Cardiac muscle cell (in vitro differentiated cells and primary cell): Measurements from ENCODE around the gene RELA. TPM values are rescaled to one million over a fixed set of nuclear protein-coding genes. Genes with fewer than 3 reads are reported as not detected.
A peak's percentile ranks its signal among the peaks of the same experiment; 100 is the strongest.

ENCODE experiments used
- DNase-seq, 2 donors: peaks; one replicate each; pipeline versions ENCODE4 v3.0.0 to v3.0.0-alpha.2; 2010 to 2017; ENCODE audit warnings: low read depth in 1 of 2, low spot score in 1 of 2
- H3K27ac ChIP-seq: fragments of 200-600 bp; sonication (generic); 2 replicates; pipeline ENCODE4 v1.5.1; 2016
- H3K27me3 ChIP-seq: fragments of 200-600 bp; sonication (generic); 2 replicates; pipeline ENCODE4 v1.6.0; 2016; ENCODE audit warnings: control low read depth
- H3K36me3 ChIP-seq: fragments of 200-600 bp; sonication (generic); 2 replicates; pipeline ENCODE4 v1.5.1; 2016; ENCODE audit warnings: control low read depth
- H3K4me1 ChIP-seq: fragments of 200-600 bp; sonication (generic); 2 replicates; pipeline ENCODE4 v1.8.1; 2017; ENCODE audit warnings: low read depth, mild to moderate bottlenecking, mixed run types
- H3K4me3 ChIP-seq: fragments of 200-600 bp; sonication (generic); 2 replicates; pipeline ENCODE4 v1.5.1; 2016; ENCODE audit warnings: mild to moderate bottlenecking
- H3K9me3 ChIP-seq: fragments of 200-600 bp; sonication (generic); 2 replicates; pipeline ENCODE4 v1.5.1; 2017; ENCODE audit warnings: low read depth, mild to moderate bottlenecking, control low read depth
- polyA plus RNA-seq: library from polyadenylated mRNA; unstranded; fragments of >200 nt; fragmentation: Nextera tagmentation; extraction: Ambion mirVana; gene quantifications from 2 replicates; pipeline ENCODE4 v1.2.1, GENCODE V29; 2016
- total RNA-seq: library from RNA; depleted of rRNA; stranded (reverse); fragments of >200 nt; gene quantifications from 2 replicates; pipeline ENCODE4 v1.2.3, GENCODE V29; 2016
- TF ChIP-seq, protein P1 (sequence below): IDR thresholded peaks from 2 replicates; pipeline ENCODE4 v1.5.1; 2012; ENCODE audit warnings: low read depth, mild to moderate bottlenecking, low read length

Gene RELA
- total and polyA plus RNA-seq, 2 experiments from 2014 or later = 46.2 to 51.9 TPM

DNA sequence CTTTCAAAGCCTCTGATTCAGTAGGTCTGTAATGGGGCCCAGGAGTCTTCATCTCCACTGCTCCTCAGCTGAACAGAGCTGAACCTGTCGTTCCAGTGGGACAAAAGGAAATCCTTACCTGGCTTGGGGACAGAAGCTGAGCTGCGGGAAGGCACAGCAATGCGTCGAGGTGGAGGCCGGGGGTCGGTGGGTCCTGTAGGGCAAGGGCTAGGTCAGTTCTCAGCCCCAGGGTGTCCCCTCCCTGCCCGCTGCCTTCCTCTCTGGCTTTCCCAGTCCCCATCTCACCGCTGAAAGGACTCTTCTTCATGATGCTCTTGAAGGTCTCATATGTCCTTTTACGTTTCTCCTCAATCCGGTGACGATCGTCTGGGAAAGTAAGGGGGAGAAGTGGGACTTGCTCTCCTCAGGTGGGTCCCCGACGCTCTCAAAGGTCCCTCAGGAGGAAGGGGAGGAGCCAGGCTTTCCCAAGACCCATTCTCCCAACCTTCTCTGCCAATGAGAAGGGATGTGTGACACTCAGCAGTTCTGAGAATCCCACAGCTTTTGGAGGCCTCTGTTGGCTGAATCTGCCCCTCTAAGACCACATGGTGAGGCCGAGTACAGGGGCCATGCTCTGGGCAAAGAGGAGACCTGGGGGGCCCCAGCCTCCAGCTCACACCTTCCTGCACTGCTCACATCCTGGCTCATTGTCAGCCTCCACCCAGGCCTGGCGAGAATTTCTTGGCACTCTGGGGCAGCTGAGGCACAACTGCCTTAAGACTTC lies 7.0 kb downstream of the RELA start:
- H3K4me3 ChIP-seq = no peak overlapping the region
- TF ChIP-seq, protein P1, sequence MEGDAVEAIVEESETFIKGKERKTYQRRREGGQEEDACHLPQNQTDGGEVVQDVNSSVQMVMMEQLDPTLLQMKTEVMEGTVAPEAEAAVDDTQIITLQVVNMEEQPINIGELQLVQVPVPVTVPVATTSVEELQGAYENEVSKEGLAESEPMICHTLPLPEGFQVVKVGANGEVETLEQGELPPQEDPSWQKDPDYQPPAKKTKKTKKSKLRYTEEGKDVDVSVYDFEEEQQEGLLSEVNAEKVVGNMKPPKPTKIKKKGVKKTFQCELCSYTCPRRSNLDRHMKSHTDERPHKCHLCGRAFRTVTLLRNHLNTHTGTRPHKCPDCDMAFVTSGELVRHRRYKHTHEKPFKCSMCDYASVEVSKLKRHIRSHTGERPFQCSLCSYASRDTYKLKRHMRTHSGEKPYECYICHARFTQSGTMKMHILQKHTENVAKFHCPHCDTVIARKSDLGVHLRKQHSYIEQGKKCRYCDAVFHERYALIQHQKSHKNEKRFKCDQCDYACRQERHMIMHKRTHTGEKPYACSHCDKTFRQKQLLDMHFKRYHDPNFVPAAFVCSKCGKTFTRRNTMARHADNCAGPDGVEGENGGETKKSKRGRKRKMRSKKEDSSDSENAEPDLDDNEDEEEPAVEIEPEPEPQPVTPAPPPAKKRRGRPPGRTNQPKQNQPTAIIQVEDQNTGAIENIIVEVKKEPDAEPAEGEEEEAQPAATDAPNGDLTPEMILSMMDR = no peak
- H3K9me3 ChIP-seq = no peaks in the 10 kb centered on the region
- no peak for DNase-seq
- peaks cover 46% of the 10 kb centered on the region for H3K36me3 ChIP-seq
- peaks cover 10% of the 10 kb centered on the region for H3K4me1 ChIP-seq
- no peak overlapping the region for H3K27ac ChIP-seq
- no peaks in the 10 kb centered on the region for H3K27me3 ChIP-seq

DNA sequence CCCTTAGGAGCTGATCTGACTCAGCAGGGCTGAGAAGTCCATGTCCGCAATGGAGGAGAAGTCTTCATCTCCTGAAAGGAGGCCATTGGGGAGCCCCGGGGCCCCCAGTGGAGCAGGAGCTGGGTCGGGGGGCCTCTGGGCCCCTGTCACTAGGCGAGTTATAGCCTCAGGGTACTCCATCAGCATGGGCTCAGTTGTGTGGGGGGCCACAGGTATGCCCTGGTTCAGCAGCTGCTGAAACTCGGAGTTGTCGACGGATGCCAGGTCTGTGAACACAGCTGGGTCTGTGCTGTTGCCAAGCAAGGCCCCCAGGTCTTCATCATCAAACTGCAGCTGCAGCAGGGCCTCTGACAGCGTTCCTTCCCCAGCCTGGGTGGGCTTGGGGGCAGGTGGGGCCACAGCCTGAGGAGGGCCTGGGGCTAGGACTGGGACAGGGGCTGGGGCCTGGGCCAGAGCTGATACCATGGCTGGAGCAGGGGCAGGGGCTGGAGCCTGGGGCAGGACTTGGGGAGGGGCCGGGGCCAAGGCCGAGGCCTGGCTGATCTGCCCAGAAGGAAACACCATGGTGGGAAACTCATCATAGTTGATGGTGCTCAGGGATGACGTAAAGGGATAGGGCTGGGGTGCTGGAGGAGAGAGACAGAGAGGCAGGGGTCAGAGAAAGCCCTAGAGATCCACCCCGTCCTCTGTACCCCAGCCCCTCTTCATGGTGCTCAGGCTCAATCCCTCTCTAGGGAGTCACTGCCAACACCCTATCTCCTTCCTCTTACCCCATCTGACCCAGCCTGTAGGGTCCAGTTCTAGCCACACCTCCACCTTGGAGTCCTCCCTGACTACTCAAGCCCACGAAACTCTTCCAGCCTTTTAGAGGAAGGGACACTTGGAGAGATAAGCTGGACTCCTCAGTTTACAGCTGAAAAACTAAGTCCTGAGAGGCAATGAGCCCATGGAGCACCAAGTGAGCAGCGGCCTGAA lies 8.1 kb downstream of the RELA start:
- peak overlapping the region; percentile 91 for H3K27ac ChIP-seq
- DNase-seq = no peak
- H3K9me3 ChIP-seq = no peaks in the 10 kb centered on the region
- TF ChIP-seq, protein P1 = no peak
- peaks cover 44% of the 10 kb centered on the region for H3K36me3 ChIP-seq
- H3K4me1 ChIP-seq = peaks cover 10% of the 10 kb centered on the region
- H3K27me3 ChIP-seq = no peaks in the 10 kb centered on the region
- no peak overlapping the region for H3K4me3 ChIP-seq

DNA sequence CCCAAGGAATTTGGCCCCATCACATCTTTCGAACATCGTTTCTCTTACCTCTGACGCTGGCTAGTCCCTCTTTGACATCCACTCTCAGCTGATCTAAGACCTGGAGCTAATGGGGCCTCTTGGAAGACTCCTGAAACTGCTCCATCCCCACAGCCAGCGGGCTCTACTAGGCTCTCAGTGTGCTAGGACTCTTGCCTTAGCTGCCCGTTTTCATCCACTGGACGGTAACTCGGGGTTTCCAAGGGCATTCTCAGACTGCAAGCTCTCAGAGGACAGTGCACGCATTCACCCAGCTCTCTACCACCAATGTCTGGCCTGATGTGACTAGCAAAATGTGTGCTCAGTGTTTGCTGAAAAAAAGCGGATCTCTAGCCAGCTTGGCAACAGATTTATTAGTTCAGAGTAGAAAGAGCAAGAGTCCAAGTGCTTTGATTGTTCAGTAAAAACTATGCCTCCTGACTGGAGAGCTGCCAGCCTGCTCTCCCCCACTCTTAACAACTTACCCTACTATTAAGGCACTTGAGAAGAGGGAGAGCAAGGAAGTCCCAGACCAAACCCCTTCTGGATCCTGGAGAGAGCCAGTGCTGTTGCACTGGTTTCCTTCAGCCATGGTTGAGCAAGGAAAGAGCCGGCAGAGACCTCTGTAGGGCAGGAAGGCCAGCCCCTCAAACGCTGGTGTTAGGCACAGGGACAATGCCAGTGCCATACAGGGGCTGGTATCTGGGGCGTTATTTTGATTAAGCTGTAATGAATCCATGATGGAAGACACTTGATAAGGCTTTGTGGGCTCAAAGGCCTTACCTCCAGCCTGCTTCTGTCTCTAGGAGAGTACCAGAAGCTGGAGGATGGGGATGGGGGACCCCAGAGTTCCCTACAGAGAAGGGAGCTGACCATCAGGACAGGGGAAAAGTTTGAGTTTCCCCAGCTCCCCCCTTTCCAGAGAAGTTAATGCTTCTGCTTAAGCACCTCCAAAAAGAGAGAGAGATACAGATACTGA lies 9.2 kb downstream of the RELA start:
- DNase-seq = peak in 1 of 2 donors; percentile 35
- Histone ChIP-seq H3K4me1 (peaks cover 10% of the 10 kb centered on the region), H3K4me3 (peak overlapping the region; percentile 34), H3K27ac (peak overlapping the region; percentile 91), H3K36me3 (peaks cover 34% of the 10 kb centered on the region), H3K9me3 (no peaks in the 10 kb centered on the region), H3K27me3 (no peaks in the 10 kb centered on the region)
- TF ChIP-seq, protein P1 = no peak

DNA sequence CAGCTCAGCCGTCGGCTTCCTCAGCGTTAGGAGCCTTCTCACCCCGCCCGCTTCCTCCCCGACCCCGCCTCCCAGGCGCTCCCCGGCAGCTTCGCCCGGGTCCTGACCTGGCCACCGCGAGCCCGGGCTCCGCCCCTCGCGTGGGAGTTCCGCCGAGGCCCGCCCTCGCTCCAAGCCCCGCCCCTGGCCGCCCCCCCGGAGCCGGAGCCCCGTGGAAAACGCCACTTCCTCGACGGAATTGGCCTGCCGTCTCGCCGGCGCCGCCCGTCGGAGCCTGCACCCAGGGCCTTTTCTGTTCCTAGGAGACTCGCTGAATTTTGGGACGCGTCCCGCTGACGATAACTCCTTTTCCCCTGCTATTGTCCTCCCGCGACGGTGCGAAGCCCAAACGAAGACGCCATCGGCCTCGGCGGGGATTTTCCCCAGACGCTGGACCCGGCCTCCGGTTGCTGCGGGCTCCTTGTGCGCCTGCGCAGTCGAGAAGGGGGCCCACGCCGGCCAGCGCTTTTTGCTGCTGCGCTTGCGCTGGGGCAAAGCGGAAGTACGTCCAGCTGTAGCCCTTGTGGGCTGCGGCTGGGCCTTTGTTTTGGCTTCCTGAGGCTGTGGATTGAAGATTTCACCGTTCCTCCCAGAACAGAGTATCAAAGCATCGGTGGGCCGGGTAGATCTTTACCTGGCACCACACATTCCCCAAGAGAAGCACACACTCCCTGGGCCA lies 10.0 kb downstream of the RELA start:
- TF ChIP-seq, protein P1 = no peak

More for the DNA sequence above, 10.0 kb downstream of the RELA start:
- peak overlapping the region; percentile 34 for H3K4me3 ChIP-seq
- no peaks in the 10 kb centered on the region for H3K9me3 ChIP-seq
- peaks cover 10% of the 10 kb centered on the region for H3K4me1 ChIP-seq
- peaks cover 26% of the 10 kb centered on the region for H3K36me3 ChIP-seq
- DNase-seq = peak; percentile 92 to 97
- H3K27me3 ChIP-seq = no peaks in the 10 kb centered on the region
- H3K27ac ChIP-seq = peak overlapping the region; percentile 91
